DND-41 (cell line): ENCODE data around the gene FHIT.

ENCODE experiments used
- CTCF ChIP-seq: IDR thresholded peaks from 2 replicates; pipeline ENCODE4 v1.5.1; 2012; ENCODE audit warnings: borderline replicate concordance, low read length, moderate library complexity, mild to moderate bottlenecking; ENCODE audit not compliant: poor library complexity, severe bottlenecking; ENCODE audit errors: extremely low read depth
- EZH2 ChIP-seq: IDR thresholded peaks from 3 replicates; pipeline ENCODE4 v1.6.1; 2012; ENCODE audit warnings: borderline replicate concordance, low read depth, mild to moderate bottlenecking, moderate library complexity, low read length, inconsistent platforms; ENCODE audit not compliant: severe bottlenecking

DNA sequence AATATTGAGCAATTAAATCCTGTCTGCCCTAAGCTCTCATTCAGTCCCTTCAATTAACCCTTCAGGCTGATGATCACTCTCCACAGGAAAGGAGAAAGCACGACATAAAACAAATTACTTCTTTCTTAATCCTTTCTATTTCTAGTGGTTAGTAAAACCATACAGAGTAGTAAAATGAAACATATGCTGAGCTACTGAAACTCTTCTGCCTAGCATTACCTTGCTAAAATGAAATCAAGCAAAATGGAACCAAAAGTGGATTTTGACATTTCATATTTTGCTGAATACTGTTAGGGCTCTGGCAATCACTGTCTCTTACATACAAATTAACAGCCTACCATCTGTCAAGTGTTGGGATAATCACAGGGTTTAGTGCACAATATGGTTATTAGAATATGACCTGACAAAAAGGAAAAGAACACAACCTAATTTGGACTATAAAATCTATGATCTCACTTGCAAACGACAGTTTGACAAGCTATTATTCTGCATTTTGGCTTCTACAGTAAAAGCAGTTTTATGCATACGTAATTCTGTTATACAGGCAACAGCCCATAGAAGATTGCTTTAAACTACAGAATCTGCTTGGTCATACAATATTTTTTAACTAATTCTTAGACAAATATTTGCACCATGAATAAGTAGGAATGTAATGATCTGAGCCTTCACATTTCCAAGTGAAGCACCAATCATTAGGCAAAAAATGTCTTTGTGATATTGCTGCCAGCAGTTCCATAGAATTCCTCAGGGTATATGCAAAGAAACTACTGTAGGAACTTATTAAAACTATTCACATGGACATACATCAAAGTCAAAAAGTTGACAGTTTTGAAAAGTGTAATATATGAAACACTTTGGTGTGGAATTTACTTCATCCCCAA, 105.0 kb downstream of the FHIT start:
- no peak for TF ChIP-seq CTCF
- TF ChIP-seq EZH2: no peak
